Ectodermal cell (in vitro differentiated cells): ENCODE measurements around the gene SNAI1. TPM values are rescaled to one million over a fixed set of nuclear protein-coding genes. Genes with fewer than 3 reads are reported as not detected.

Source experiments
- H3K27ac ChIP-seq: 2 replicates; pipeline ENCODE4 v1.7.0; 2013; ENCODE audit warnings: mild to moderate bottlenecking, low read depth, low read length; ENCODE audit not compliant: insufficient read depth, poor library complexity, severe bottlenecking
- H3K27me3 ChIP-seq: 2 replicates; pipeline ENCODE4 v1.7.0; 2013; ENCODE audit warnings: mild to moderate bottlenecking, low read length; ENCODE audit not compliant: insufficient read depth, control insufficient read depth, poor library complexity, severe bottlenecking
- H3K36me3 ChIP-seq: one replicate; pipeline ENCODE4 v1.7.0; 2013; ENCODE audit warnings: low read length; ENCODE audit not compliant: control insufficient read depth, insufficient read depth
- H3K4me1 ChIP-seq: one replicate; pipeline ENCODE4 v1.7.0; 2013; ENCODE audit warnings: low read length; ENCODE audit not compliant: control insufficient read depth, insufficient read depth
- H3K4me3 ChIP-seq: 2 replicates; pipeline ENCODE4 v1.7.0; 2013; ENCODE audit warnings: low read depth, low read length, control low read depth; ENCODE audit not compliant: insufficient read depth
- H3K9me3 ChIP-seq: 2 replicates; pipeline ENCODE4 v1.7.0; 2013; ENCODE audit warnings: mild to moderate bottlenecking, low read length, moderate library complexity; ENCODE audit not compliant: control insufficient read depth
- WGBS, 2 experiments: methylation state at CpG; one replicate each; pipeline ENCODE4 v1.1.7; 2013; ENCODE audit warnings: missing lambda C conversion rate in 2 of 2; 5-methylcytosine and 5-hydroxymethylcytosine counted together
- polyA plus RNA-seq, 4 experiments: library from polyadenylated mRNA; stranded (reverse); fragments of 50-300 nt; gene quantifications; one replicate each; pipeline ENCODE4 v1.2.3, GENCODE V29; 2013

The SNAI1 gene
- 5.0 TPM for polyA plus RNA-seq (2013, experiment 1 of 4)
- 5.3 TPM for polyA plus RNA-seq (2013, experiment 2 of 4)
- 4.6 TPM for polyA plus RNA-seq (2013, experiment 3 of 4)
- polyA plus RNA-seq (2013, experiment 4 of 4) = 5.8 TPM

GRCh38 chr20:49982346-49983122 lies at the start of gene SNAI1:
Gene SNAI1, plus strand, starts transcription at chr20:49982980. Its CDS starts 80 bp downstream, at chr20:49983060.
- H3K4me1 ChIP-seq = peaks cover 45% of the 10 kb centered on the region
- H3K27ac ChIP-seq = no peak within 1 kb of the TSS
- H3K9me3 ChIP-seq = no peaks in the 10 kb centered on the region
- 1% methylated on average over 89 to 90 of the region's 90 CpGs for WGBS, 2 experiments
- no peaks in the 10 kb centered on the region for H3K36me3 ChIP-seq
- peak within 1 kb of the TSS; percentile 34 for H3K4me3 ChIP-seq
- peaks cover 34% of the 10 kb centered on the region for H3K27me3 ChIP-seq

DNA sequence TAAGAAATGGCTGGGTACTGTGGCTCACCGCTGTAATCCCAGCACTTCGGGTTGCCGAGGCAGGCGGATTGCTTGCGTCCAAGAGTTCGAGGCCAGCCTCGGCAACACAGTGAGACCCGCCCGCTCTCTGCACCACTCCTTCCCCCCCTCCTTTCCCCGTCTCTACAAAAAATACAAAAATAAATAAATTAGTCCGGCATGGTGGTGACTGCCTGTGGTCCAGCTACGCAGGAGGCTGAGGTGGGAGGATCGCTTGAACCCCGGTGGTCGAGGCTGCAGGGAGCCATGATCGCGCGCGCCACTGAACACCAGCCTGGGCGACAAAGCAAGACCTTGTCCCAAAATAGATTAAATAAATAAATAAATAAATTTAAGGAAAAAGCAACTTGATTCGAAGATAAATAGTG lies 47.0 kb upstream of the SNAI1 start:
- Histone ChIP-seq H3K9me3 (no peaks in the 10 kb centered on the region), H3K4me1 (peaks cover 14% of the 10 kb centered on the region), H3K27me3 (no peaks in the 10 kb centered on the region), H3K36me3 (no peaks in the 10 kb centered on the region), H3K27ac (no peak overlapping the region), H3K4me3 (peak overlapping the region; percentile 99)
- WGBS, 2 experiments = 80 to 82% methylated on average over 20 to 21 of the region's 21 CpGs

GRCh38 chr20:49936153-49937026 lies 46.4 kb upstream of the SNAI1 start, which contains the start of gene RNF114:
Gene RNF114, plus strand, starts transcription at chr20:49936397. Its CDS starts 16 bp downstream, at chr20:49936413.
- WGBS, 2 experiments = 1% methylated on average over 79 of the region's 79 CpGs
- no peaks in the 10 kb centered on the region for H3K9me3 ChIP-seq
- H3K27ac ChIP-seq = no peak within 1 kb of the TSS
- no peaks in the 10 kb centered on the region for H3K36me3 ChIP-seq
- peak within 1 kb of the TSS; percentile 99 for H3K4me3 ChIP-seq
- no peaks in the 10 kb centered on the region for H3K27me3 ChIP-seq
- H3K4me1 ChIP-seq = peaks cover 14% of the 10 kb centered on the region

GRCh38 chr20:49937027-49937929 lies 45.5 kb upstream of the SNAI1 start:
- Histone ChIP-seq H3K36me3 (no peaks in the 10 kb centered on the region), H3K4me1 (peaks cover 14% of the 10 kb centered on the region), H3K27me3 (no peaks in the 10 kb centered on the region), H3K27ac (no peak overlapping the region), H3K4me3 (peak overlapping the region; percentile 99), H3K9me3 (no peaks in the 10 kb centered on the region)
- WGBS, 2 experiments = 20 to 24% methylated on average over 12 of the region's 12 CpGs

DNA sequence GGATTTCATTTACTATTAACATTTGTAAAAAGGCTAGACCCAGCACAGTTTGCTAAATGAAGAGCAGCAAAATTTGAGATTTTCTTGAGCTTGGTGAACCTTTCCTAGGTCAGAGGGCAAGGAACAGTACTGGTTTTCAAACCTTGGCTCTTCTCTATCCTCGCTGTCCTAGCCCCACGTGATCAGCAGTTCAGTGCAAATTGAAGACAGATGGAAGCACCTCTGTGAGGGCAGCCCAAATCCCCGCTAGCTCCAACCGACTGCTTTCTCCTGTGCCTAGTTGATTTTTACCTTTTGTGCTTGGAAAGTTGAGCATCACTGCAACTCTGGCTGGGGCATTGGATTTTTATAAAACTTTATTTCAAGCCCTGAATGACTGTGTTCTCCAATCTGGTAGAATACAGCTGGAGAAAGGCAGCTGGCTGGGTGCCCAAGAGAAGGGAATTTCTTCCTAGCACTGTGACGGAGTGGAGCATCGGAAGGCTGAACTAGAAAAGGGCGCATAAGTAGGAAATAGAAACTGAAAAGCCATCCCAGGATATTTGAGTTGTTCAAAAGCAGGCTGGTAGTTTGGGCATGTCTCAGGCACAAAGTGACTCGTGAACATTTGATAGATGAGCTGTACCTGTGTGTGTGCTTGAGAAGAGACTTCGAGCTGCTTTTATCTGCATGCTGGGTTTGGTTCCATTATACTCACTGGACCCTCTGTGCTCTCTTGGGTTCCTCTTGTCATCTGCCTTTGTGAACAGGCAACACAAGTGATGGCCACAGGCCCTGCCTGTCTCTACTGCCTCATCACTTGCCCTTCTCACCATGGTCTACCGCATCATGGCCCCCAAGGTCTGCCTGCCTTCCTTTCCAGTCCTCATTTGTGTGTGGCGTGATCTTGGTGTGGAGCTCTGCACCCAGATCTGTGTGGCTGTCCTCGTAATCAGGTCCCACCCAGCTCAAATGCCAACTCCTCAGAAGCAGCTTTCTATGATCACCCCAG lies 44.3 kb upstream of the SNAI1 start:
- Histone ChIP-seq H3K4me3 (no peak overlapping the region), H3K27ac (no peak overlapping the region)
- 88% methylated on average over 12 of the region's 12 CpGs for WGBS, 2 experiments

DNA sequence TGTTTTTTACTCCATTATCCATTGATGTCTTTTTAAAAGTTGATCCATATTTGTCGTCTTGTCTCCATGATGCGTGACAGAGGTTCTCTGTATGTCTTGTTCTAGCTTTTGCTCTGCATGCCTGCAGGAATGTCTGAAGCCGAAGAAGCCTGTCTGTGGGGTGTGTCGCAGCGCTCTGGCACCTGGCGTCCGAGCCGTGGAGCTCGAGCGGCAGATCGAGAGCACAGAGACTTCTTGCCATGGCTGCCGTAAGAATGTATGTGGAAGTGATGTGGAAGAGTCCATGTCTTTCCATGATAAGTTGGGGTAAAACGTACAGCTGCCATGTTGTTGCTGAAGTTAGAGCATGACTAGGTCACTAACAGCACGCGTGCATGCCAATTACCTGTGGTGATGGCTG lies 41.3 kb upstream of the SNAI1 start:
- H3K4me1 ChIP-seq = peaks cover 14% of the 10 kb centered on the region
- no peak overlapping the region for H3K4me3 ChIP-seq
- WGBS, 2 experiments = 96 to 98% methylated on average over 15 of the region's 15 CpGs
- no peaks in the 10 kb centered on the region for H3K27me3 ChIP-seq
- H3K36me3 ChIP-seq = peaks cover 17% of the 10 kb centered on the region
- no peaks in the 10 kb centered on the region for H3K9me3 ChIP-seq
- no peak overlapping the region for H3K27ac ChIP-seq

More for the DNA sequence above, 44.3 kb upstream of the SNAI1 start:
- peaks cover 14% of the 10 kb centered on the region for H3K4me1 ChIP-seq
- no peaks in the 10 kb centered on the region for H3K9me3 ChIP-seq
- H3K36me3 ChIP-seq = peaks cover 5% of the 10 kb centered on the region
- no peaks in the 10 kb centered on the region for H3K27me3 ChIP-seq

DNA sequence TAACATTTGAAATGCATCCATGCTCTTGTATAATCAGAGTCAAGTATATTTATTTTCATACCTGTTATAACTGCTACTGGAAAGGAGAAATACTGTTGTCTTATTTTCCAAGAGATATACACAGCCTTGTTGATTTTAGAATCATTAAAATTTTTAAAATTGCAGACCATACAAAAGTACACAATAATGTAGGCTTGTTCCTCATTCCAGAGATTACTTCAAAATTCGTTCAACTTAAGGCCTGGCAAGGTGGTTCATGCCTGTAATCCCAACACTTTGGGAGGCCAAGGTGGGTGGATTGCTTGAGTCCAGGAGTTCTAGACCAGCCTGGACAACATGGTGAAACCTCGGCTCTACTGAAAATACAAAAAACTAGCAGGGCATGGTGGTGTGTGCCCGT lies 40.5 kb upstream of the SNAI1 start:
- Histone ChIP-seq H3K9me3 (no peaks in the 10 kb centered on the region), H3K4me1 (peaks cover 10% of the 10 kb centered on the region), H3K27ac (no peak overlapping the region), H3K4me3 (no peak overlapping the region), H3K27me3 (no peaks in the 10 kb centered on the region), H3K36me3 (peaks cover 18% of the 10 kb centered on the region)
- 92 to 98% methylated on average over 3 of the region's 3 CpGs for WGBS, 2 experiments

DNA sequence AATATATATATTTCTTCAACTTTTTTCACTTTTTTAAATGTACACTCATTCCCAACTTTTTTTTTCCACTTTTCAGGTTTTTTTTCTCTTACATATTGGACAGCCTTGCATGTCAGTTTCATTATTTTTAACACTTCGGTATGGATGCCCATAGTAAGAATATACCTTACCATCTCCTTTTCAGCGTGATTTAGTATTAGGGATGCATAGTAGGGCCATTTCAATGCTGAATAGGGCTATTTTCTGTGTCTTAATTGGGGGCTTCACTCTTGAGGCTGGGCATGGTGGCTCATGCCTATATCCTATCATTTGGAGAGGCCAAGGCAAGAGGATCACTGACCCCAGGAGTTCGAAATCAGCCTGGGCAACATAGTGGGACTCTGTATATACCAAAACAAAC lies 39.8 kb upstream of the SNAI1 start:
- H3K4me1 ChIP-seq = peaks cover 5% of the 10 kb centered on the region
- no peak overlapping the region for H3K4me3 ChIP-seq
- H3K27ac ChIP-seq = no peak overlapping the region
- 94 to 96% methylated on average over 3 of the region's 3 CpGs for WGBS, 2 experiments
- H3K36me3 ChIP-seq = peaks cover 18% of the 10 kb centered on the region
- no peaks in the 10 kb centered on the region for H3K9me3 ChIP-seq
- H3K27me3 ChIP-seq = no peaks in the 10 kb centered on the region

- Histone ChIP-seq H3K36me3 (peaks cover 30% of the 10 kb centered on the region), H3K4me1 (no peaks in the 10 kb centered on the region), H3K27ac (no peak overlapping the region), H3K4me3 (no peak overlapping the region), H3K9me3 (no peaks in the 10 kb centered on the region), H3K27me3 (no peaks in the 10 kb centered on the region)
- WGBS, 2 experiments = 94 to 99% methylated on average over 3 of the region's 3 CpGs
These were observed 37.5 kb upstream of the SNAI1 start for GRCh38 chr20:49945306-49945700.
